ENCODE results near the gene MOB2. TPM values are rescaled to one million over a fixed set of nuclear protein-coding genes. Genes with fewer than 3 reads are reported as not detected.

MOB2 gene
- total RNA-seq, 2 experiments from 2014 or later = 37.0 to 38.3 TPM

- Mint-ChIP-seq H3K4me3 (no peak overlapping the region), H3K36me3 (ENCODE audit: low read depth) (no peaks in the 10 kb centered on the region), H3K9me3 (no peaks in the 10 kb centered on the region), H3K27ac (no peak overlapping the region), H3K4me1 (ENCODE audit: low read depth) (no peaks in the 10 kb centered on the region), H3K27me3 (no peaks in the 10 kb centered on the region)
- no peak overlapping the region for H3K27ac ChIP-seq (ENCODE audit: low read depth in 1 of 2, low read length in 2 of 2)
- no peak overlapping the region for H3K4me3 ChIP-seq (ENCODE audit: low read length)
- intact Hi-C loops (cut with DNase I, micrococcal nuclease) = no loop called here
- TF ChIP-seq CTCF (IDR thresholded peaks at IDR 0.05) = no peak
- ATAC-seq (ENCODE audit: poor library complexity) (no peak), DNase-seq (no peak)
- peaks cover 0 to 4% of the 10 kb centered on the region in 2 experiments for H3K9me3 ChIP-seq (ENCODE audit: control insufficient read depth in 1 of 2, insufficient read depth in 1 of 2, low read length in 2 of 2)
- H3K4me1 ChIP-seq (ENCODE audit: insufficient read depth, low read length) = peaks cover 2% of the 10 kb centered on the region
- CTCF ChIA-PET = no interaction called here
- no peaks in the 10 kb centered on the region for H3K27me3 ChIP-seq (ENCODE audit: control insufficient read depth in 1 of 2, insufficient read depth in 2 of 2, low read length in 2 of 2)
- H3K36me3 ChIP-seq (ENCODE audit: insufficient read depth, low read length) = no peaks in the 10 kb centered on the region
- POLR2A ChIA-PET = no interaction called here
These were observed 40.0 kb downstream of the MOB2 start for GRCh38 chr11:1446623-1447022.

GRCh38 chr11:1445741-1446445 is 40.7 kb downstream of the MOB2 start:
- TF ChIP-seq CTCF (IDR thresholded peaks at IDR 0.05) = no peak
- H3K9me3 Mint-ChIP-seq = no peaks in the 10 kb centered on the region
- H3K9me3 ChIP-seq (ENCODE audit: control insufficient read depth in 1 of 2, insufficient read depth in 1 of 2, low read length in 2 of 2) = peaks cover 0 to 4% of the 10 kb centered on the region in 2 experiments
- no peaks in the 10 kb centered on the region for H3K27me3 Mint-ChIP-seq
- ChIA-PET POLR2A (no interaction called here), CTCF (no interaction called here)
- no peaks in the 10 kb centered on the region for H3K36me3 ChIP-seq (ENCODE audit: insufficient read depth, low read length)
- H3K36me3 Mint-ChIP-seq (ENCODE audit: low read depth) = no peaks in the 10 kb centered on the region
- no peak for ATAC-seq (ENCODE audit: poor library complexity)
- DNase-seq = no peak
- no peak overlapping the region for H3K27ac ChIP-seq (ENCODE audit: low read depth in 1 of 2, low read length in 2 of 2)
- no peaks in the 10 kb centered on the region for H3K27me3 ChIP-seq (ENCODE audit: control insufficient read depth in 1 of 2, insufficient read depth in 2 of 2, low read length in 2 of 2)
- no peak overlapping the region for H3K4me3 Mint-ChIP-seq
- no peak overlapping the region for H3K4me3 ChIP-seq (ENCODE audit: low read length)
- H3K4me1 ChIP-seq (ENCODE audit: insufficient read depth, low read length) = peaks cover 2% of the 10 kb centered on the region
- H3K4me1 Mint-ChIP-seq (ENCODE audit: low read depth) = no peaks in the 10 kb centered on the region
- intact Hi-C loops (cut with DNase I, micrococcal nuclease) = no loop called here
- no peak overlapping the region for H3K27ac Mint-ChIP-seq

GRCh38 chr11:1444823-1445422 is 41.7 kb downstream of the MOB2 start:
- Mint-ChIP-seq H3K36me3 (ENCODE audit: low read depth) (no peaks in the 10 kb centered on the region), H3K4me1 (ENCODE audit: low read depth) (no peaks in the 10 kb centered on the region), H3K27ac (no peak overlapping the region), H3K4me3 (no peak overlapping the region), H3K27me3 (no peaks in the 10 kb centered on the region), H3K9me3 (no peaks in the 10 kb centered on the region)
- ATAC-seq (ENCODE audit: poor library complexity) (no peak), DNase-seq (no peak)
- H3K27ac ChIP-seq (ENCODE audit: low read depth in 1 of 2, low read length in 2 of 2) = no peak overlapping the region
- peaks cover 2% of the 10 kb centered on the region for H3K4me1 ChIP-seq (ENCODE audit: insufficient read depth, low read length)
- H3K4me3 ChIP-seq (ENCODE audit: low read length) = no peak overlapping the region
- no peaks in the 10 kb centered on the region for H3K27me3 ChIP-seq (ENCODE audit: control insufficient read depth in 1 of 2, insufficient read depth in 2 of 2, low read length in 2 of 2)
- intact Hi-C loops (cut with DNase I, micrococcal nuclease) = no loop called here
- no peak for TF ChIP-seq CTCF (IDR thresholded peaks at IDR 0.05)
- ChIA-PET CTCF (no interaction called here), POLR2A (no interaction called here)
- H3K9me3 ChIP-seq (ENCODE audit: control insufficient read depth in 1 of 2, insufficient read depth in 1 of 2, low read length in 2 of 2) = peaks cover 0 to 4% of the 10 kb centered on the region in 2 experiments
- H3K36me3 ChIP-seq (ENCODE audit: insufficient read depth, low read length) = no peaks in the 10 kb centered on the region
